ENCODE data around the gene OCA2. TPM values are rescaled to one million over a fixed set of nuclear protein-coding genes. Genes with fewer than 3 reads are reported as not detected.

OCA2 gene
- total RNA-seq, 4 donors from 2014 or later, result 7.0 to 53.1 (median 20.4) TPM

DNA sequence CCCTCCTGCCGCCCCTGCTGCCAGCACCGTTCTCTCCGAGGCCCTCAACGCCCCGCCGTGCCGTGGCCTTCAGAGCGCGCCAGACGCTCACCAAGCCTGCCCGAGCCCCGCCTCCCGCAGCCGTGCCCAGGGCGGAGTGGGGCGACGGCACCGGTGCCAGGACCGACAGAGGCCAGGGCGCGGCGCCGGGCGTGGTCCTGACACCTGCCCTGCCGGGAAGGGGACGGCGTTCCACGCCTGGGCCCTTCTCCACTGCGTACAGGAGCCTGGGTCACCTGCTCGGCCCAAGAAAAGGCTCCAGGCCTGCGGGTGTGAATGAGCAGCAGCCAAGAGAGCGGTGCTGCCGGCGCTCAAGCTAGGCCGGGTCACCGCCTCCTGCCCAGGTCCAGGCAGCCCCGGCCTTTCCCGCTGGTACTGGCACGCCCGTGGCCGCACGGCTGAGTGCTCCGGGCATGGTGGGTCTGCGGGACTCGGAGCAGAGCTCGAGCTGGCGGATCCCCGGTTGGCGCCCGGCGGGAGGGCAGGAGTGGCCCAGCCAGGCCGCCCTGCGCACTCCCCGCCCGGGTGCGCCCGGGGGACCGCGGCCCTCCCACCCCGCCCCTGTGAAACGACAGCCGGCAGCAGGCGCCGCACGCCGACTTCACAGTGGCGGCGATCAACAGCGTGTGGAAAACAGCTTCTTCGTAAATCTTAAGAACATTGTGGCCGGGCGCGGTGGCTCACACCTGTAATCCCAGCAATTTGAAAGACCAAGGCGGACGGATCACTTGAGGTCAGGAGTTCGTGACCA is 4.2 kb downstream of the OCA2 start:
- peak overlapping the region; percentile 55 for H3K27ac ChIP-seq
- H3K27me3 ChIP-seq, result peaks cover 36% of the 10 kb centered on the region

DNA sequence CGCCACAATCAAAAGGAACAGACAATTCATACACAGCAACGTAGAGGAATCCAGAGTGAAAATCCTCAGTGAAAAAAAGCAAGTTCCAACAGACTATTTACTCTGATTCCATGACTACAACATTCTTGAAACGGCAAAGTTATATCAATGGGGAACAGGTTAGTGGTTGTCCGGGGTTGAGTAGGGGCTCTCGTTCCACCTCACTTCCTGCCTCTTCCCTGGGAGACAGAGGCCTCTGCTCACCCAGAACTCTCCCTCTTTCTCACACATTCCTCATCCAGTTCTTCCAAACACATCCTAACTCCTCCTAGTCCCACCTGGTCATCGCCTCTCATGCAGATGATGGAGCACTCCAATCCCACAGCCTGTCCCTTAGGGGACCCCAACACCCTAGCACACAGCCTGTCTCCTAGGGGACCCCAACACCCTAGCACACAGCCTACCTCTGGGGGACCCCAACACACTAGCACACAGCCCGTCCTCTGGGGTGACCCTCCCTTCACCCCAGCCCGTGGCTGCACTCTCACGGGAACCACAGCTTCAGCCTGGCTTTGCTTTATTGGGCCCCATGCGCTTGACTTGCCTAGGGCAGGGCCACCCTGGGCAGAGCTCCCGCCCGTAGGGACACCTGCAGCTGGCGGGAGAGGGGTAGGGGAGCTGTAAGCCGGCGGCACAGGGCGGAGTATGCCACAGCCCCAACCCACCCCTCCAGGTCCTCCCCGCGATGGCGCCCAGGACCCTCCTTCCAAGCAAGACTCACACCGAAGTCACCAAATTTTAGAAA is 5.2 kb downstream of the OCA2 start:
- Histone ChIP-seq H3K4me3 (peak overlapping the region; percentile 56), H3K36me3 (no peaks in the 10 kb centered on the region), H3K27ac (no peak overlapping the region), H3K4me1 (peaks cover 42% of the 10 kb centered on the region), H3K27me3 (peaks cover 31% of the 10 kb centered on the region), H3K9me3 (peaks cover 5% of the 10 kb centered on the region)
- TF ChIP-seq, protein P1, sequence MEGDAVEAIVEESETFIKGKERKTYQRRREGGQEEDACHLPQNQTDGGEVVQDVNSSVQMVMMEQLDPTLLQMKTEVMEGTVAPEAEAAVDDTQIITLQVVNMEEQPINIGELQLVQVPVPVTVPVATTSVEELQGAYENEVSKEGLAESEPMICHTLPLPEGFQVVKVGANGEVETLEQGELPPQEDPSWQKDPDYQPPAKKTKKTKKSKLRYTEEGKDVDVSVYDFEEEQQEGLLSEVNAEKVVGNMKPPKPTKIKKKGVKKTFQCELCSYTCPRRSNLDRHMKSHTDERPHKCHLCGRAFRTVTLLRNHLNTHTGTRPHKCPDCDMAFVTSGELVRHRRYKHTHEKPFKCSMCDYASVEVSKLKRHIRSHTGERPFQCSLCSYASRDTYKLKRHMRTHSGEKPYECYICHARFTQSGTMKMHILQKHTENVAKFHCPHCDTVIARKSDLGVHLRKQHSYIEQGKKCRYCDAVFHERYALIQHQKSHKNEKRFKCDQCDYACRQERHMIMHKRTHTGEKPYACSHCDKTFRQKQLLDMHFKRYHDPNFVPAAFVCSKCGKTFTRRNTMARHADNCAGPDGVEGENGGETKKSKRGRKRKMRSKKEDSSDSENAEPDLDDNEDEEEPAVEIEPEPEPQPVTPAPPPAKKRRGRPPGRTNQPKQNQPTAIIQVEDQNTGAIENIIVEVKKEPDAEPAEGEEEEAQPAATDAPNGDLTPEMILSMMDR (IDR thresholded peaks at IDR 0.05), result no peak
- TF ChIP-seq POLR2AphosphoS5 (IDR thresholded peaks at IDR 0.05), result no peak
- TF ChIP-seq EP300 (IDR thresholded peaks at IDR 0.05), result no peak
- no peak for TF ChIP-seq POLR2A (IDR thresholded peaks at IDR 0.05)
- DNase-seq (ENCODE audit: low spot score in 2 of 2), result peak in 1 of 2 donors; percentile 60
- WGBS, result 48% methylated on average over 17 of the region's 20 CpGs

More for the DNA sequence above, 4.2 kb downstream of the OCA2 start:
- peaks cover 5% of the 10 kb centered on the region for H3K9me3 ChIP-seq
- H3K4me1 ChIP-seq, result peaks cover 52% of the 10 kb centered on the region
- peak in 1 of 2 donors; percentile 77 for DNase-seq (ENCODE audit: low spot score in 2 of 2)
- no peaks in the 10 kb centered on the region for H3K36me3 ChIP-seq
- TF ChIP-seq EP300 (IDR thresholded peaks at IDR 0.05), result no peak
- TF ChIP-seq POLR2AphosphoS5 (IDR thresholded peaks at IDR 0.05), result no peak
- TF ChIP-seq, protein P1 (IDR thresholded peaks at IDR 0.05), result no peak
- no peak for TF ChIP-seq POLR2A (IDR thresholded peaks at IDR 0.05)
- peak overlapping the region; percentile 56 for H3K4me3 ChIP-seq
- WGBS, result 8% methylated on average over 14 of the region's 76 CpGs

DNA sequence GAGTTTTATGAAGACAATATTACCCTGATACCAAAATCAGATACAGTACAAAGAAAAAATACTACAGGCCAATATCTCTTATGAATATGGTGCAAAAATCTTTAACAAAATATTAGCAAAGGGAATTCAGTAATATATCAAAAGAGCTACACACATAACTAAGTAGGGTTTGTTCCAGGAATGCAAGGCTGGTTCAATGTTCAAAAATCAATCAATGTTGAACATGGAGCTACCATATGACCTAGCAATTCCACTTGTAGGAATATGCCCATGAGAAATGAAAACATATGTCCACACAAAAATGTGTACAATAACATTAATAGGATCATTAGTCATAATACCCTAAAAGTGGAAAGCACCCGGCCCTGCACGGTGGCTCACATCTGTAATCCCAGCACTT is 7.8 kb downstream of the OCA2 start:
- 90% methylated on average over 2 of the region's 2 CpGs for WGBS

DNA sequence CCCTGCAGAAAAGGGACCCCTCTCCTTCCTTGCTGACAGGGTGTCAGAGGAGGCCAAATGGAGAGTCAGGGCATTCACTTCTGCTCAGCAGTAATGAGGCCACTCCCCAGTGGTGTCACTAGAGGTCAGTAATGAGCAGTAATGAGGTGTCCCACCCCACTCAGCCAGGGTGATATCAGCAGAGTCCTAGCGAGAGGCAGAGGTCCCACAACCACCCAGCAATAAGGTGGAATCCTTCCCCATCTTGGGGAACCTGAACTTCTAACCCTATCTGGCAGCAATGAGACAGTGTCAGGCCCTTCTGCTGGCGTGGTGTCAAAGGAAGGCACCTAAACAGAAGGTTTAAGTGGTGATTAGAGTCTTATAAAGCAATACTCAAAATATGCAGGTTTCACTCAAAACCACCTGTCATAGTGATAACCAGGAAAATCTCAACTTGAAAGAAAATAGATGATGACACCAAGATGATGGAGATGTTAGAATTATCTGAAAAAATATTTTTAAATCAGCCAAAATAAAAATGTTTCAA is 12.9 kb downstream of the OCA2 start:
- Histone ChIP-seq H3K9me3 (peaks cover under 1% of the 10 kb centered on the region), H3K27ac (no peak overlapping the region), H3K36me3 (no peaks in the 10 kb centered on the region), H3K4me3 (no peak overlapping the region), H3K27me3 (peaks cover 9% of the 10 kb centered on the region), H3K4me1 (no peaks in the 10 kb centered on the region)
- WGBS, result 17% methylated on average over 2 of the region's 2 CpGs
- no peak for DNase-seq (ENCODE audit: low spot score in 2 of 2)
- TF ChIP-seq, protein P1 (IDR thresholded peaks at IDR 0.05), result peak; percentile 17 to 70
- no peak for TF ChIP-seq EP300 (IDR thresholded peaks at IDR 0.05)

More for the DNA sequence above, 7.8 kb downstream of the OCA2 start:
- no peak overlapping the region for H3K27ac ChIP-seq
- DNase-seq (ENCODE audit: low spot score in 2 of 2), result no peak
- peaks cover 18% of the 10 kb centered on the region for H3K27me3 ChIP-seq
- H3K4me3 ChIP-seq, result no peak overlapping the region
- no peaks in the 10 kb centered on the region for H3K36me3 ChIP-seq
- no peak for TF ChIP-seq EP300 (IDR thresholded peaks at IDR 0.05)
- no peak for TF ChIP-seq POLR2AphosphoS5 (IDR thresholded peaks at IDR 0.05)
- no peak for TF ChIP-seq POLR2A (IDR thresholded peaks at IDR 0.05)
- TF ChIP-seq, protein P1 (IDR thresholded peaks at IDR 0.05), result no peak
- H3K9me3 ChIP-seq, result peaks cover 5% of the 10 kb centered on the region
- H3K4me1 ChIP-seq, result peaks cover 23% of the 10 kb centered on the region
